ENCODE measurements around the gene PUDP. TPM values are rescaled to one million over a fixed set of nuclear protein-coding genes. Genes with fewer than 3 reads are reported as not detected.
"Not testable (repeated sequence)": the region's sequence is repeated elsewhere in the genome, so short reads cannot be mapped to it uniquely, and the experiment has no call there.

Gene PUDP
- total RNA-seq, 1 donor from 2014 or later, result 41.4 TPM

DNA sequence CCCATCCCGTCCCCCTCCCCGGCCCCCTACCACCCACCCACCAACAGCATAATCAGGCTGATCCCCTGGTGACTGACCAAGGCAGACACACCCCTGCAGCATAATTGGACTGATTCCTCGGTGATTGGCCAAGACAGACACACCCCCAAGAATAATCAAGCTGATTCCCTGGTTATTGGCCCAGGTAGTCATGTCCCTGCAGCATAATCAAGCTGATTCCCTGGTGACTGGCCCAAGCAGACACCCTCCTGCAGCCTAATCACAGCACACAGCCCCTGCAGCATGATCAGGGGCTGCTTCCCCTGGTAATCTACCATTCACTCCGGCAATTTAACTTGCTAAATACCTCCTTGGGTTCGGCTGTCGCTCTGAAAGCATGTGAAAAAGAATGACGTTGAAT lies 47.9 kb downstream of the PUDP start:
- no peak overlapping the region for H3K27ac Mint-ChIP-seq
- TF ChIP-seq CTCF (IDR thresholded peaks at IDR 0.05; ENCODE audit: unreplicated experiment), result no peak
- H3K36me3 Mint-ChIP-seq, result peaks cover 44% of the 10 kb centered on the region
- DNase-seq (ENCODE audit: low spot score in 2 of 2, unreplicated experiment in 2 of 2), result no peak
- H3K4me1 Mint-ChIP-seq, result no peaks in the 10 kb centered on the region
- no peak overlapping the region for H3K4me3 Mint-ChIP-seq
- H3K9me3 Mint-ChIP-seq, result peaks cover 13% of the 10 kb centered on the region
- no peaks in the 10 kb centered on the region for H3K27me3 Mint-ChIP-seq (ENCODE audit: low read depth)

DNA sequence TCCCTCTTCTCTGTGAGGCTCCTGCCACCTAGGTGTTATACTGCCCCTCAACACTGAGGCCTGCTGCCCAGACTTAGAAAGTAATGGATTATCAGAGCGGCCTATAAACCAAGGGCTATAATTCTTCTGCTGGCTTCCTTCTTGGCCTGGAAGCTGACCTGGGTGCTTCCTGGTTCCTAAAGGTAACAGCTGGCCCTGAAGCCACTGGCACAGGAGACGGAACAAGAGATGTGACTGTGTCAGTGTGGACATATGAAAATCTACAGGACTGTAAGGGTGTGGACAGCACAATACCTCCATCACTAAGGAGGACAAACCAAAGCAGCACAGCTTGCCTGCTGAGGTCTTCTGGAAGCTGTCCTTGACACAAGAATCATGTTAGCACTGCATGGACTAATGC lies 52.3 kb downstream of the PUDP start:
- H3K27ac Mint-ChIP-seq; H3K4me3 Mint-ChIP-seq; H3K4me1 Mint-ChIP-seq; H3K27me3 Mint-ChIP-seq (ENCODE audit: low read depth); DNase-seq (ENCODE audit: low spot score in 2 of 2, unreplicated experiment in 2 of 2); H3K9me3 Mint-ChIP-seq: not testable (repeated sequence)
- H3K36me3 Mint-ChIP-seq, result peaks cover 22% of the 10 kb centered on the region

GRCh38 chrX:7093305-7093704 lies 54.6 kb downstream of the PUDP start:
- H3K27ac Mint-ChIP-seq, result no peak overlapping the region
- no peaks in the 10 kb centered on the region for H3K4me1 Mint-ChIP-seq
- DNase-seq (ENCODE audit: low spot score in 2 of 2, unreplicated experiment in 2 of 2), result no peak
- no peaks in the 10 kb centered on the region for H3K9me3 Mint-ChIP-seq
- H3K4me3 Mint-ChIP-seq, result no peak overlapping the region
- peaks cover 19% of the 10 kb centered on the region for H3K36me3 Mint-ChIP-seq
- H3K27me3 Mint-ChIP-seq (ENCODE audit: low read depth), result no peaks in the 10 kb centered on the region
- no peak for TF ChIP-seq CTCF (IDR thresholded peaks at IDR 0.05; ENCODE audit: unreplicated experiment)

DNA sequence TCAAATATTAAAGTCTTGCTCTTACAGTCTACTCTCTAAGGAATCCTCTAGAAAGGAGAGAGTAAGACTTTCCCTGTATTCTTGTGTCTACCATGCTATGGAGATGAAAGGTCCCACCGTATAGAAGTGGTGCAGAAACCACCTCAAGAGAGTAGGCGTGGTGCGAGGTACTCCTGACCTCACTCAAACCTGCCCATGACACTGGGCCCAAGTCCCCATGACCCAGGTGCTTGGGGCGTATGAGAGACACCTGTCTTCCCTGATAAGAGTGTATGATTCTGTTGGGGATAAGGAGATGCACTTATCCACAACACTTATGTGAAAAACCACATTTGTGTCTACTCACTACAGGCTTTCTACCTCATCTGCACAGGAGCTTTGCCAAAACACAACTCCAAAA lies 55.4 kb downstream of the PUDP start:
- no peak for TF ChIP-seq CTCF (IDR thresholded peaks at IDR 0.05; ENCODE audit: unreplicated experiment)
- Mint-ChIP-seq H3K4me3 (no peak overlapping the region), H3K9me3 (no peaks in the 10 kb centered on the region), H3K27ac (no peak overlapping the region), H3K27me3 (ENCODE audit: low read depth) (no peaks in the 10 kb centered on the region), H3K4me1 (no peaks in the 10 kb centered on the region), H3K36me3 (peaks cover 13% of the 10 kb centered on the region)
- no peak for DNase-seq (ENCODE audit: low spot score in 2 of 2, unreplicated experiment in 2 of 2)

DNA sequence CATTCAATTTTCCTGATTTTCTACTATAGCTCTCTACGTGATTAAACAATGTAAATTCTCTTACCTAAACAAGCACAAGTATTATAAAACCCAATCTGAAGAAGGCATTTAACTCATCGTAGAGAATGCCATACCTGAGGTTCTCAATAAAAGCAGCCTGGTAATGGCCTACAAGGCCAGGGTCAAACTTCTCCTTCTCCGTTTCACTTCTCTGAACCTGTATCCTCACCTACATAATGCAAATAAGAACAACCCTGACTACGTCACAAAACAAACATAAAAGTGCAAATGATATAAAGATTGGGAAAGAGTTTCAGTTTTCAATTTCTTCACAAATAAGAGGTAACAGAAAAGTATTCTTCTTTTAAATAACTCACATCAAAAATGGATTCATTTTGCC lies 56.0 kb downstream of the PUDP start:
- Mint-ChIP-seq H3K36me3 (peaks cover 10% of the 10 kb centered on the region), H3K4me3 (no peak overlapping the region), H3K27ac (no peak overlapping the region), H3K4me1 (no peaks in the 10 kb centered on the region), H3K9me3 (no peaks in the 10 kb centered on the region), H3K27me3 (ENCODE audit: low read depth) (no peaks in the 10 kb centered on the region)
- TF ChIP-seq CTCF (IDR thresholded peaks at IDR 0.05; ENCODE audit: unreplicated experiment), result no peak
- no peak for DNase-seq (ENCODE audit: low spot score in 2 of 2, unreplicated experiment in 2 of 2)

- no peak for DNase-seq (ENCODE audit: low spot score in 2 of 2, unreplicated experiment in 2 of 2)
- Mint-ChIP-seq H3K36me3 (peaks cover 10% of the 10 kb centered on the region), H3K27ac (no peak overlapping the region)
Observed at GRCh38 chrX:7090641-7091040, 57.3 kb downstream of the PUDP start.

More at GRCh38 chrX:7090641-7091040, 57.3 kb downstream of the PUDP start:
- H3K4me3 Mint-ChIP-seq, result no peak overlapping the region
- no peaks in the 10 kb centered on the region for H3K9me3 Mint-ChIP-seq
- no peaks in the 10 kb centered on the region for H3K27me3 Mint-ChIP-seq (ENCODE audit: low read depth)
- no peak for TF ChIP-seq CTCF (IDR thresholded peaks at IDR 0.05; ENCODE audit: unreplicated experiment)
- peaks cover 3% of the 10 kb centered on the region for H3K4me1 Mint-ChIP-seq

Data from mesothelial cell of epicardium (in vitro differentiated cells).